Measurements from ENCODE around the gene ST7.
"Not testable (repeated sequence)": the region's sequence is repeated elsewhere in the genome, so short reads cannot be mapped to it uniquely, and the experiment has no call there.

Gene ST7

DNA sequence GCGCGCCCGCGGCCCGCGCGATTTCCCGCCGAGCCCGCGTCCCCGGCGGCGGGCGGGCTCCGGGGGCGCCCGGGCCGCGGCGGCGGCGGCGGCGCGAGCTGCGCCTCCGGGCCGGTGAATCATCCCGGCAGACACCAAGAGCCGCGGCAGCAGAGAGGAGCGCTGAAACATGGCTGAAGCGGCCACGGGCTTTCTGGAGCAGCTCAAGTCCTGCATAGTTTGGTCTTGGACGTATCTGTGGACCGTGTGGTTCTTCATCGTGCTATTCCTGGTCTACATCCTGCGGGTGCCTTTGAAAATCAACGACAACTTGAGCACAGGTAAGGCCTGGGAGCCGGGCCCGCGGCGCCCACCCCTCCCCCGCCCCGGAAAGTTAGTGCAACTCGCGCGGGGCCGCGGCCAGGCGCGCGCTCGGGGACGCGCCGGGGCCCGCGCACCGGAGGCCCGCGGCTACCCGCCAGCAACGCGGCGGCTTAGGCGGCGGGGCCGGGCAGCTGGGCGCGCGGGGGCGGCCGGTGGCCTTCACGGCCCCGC is at the start of gene ST7:
TSS of gene ST7 (plus strand) at position 130 of the 534 bp plus-strand sequence. CDS start at position 170, 40 bp downstream.
- DNase-seq (ENCODE audit: low spot score) = peak; percentile 76

- no peak for DNase-seq (ENCODE audit: low spot score)
Observed at GRCh38 chr7:116906391-116906790, 46.9 kb upstream of the ST7 start.

DNA sequence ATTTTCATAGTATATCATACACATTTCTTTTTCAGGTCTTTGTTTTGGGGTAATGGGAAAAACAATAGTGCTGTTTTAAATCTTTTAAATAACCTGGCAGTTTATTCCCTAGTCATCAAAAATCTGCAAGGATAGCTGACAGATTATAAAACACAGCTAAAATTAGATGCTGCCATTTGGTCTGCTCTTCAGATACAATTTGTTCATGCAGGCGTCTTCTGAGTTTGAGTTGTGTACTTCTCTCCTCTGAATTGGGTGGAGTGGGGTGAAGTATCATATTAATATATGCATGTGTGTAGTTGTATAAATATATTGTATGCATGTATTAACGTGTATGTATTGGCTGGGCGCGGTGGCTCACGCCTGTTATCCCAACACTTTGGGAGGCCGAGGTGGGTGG is 42.9 kb upstream of the ST7 start:
- no peak for DNase-seq (ENCODE audit: low spot score)

GRCh38 chr7:116911801-116912200 is 41.5 kb upstream of the ST7 start:
- DNase-seq (ENCODE audit: low spot score) = no peak

DNA sequence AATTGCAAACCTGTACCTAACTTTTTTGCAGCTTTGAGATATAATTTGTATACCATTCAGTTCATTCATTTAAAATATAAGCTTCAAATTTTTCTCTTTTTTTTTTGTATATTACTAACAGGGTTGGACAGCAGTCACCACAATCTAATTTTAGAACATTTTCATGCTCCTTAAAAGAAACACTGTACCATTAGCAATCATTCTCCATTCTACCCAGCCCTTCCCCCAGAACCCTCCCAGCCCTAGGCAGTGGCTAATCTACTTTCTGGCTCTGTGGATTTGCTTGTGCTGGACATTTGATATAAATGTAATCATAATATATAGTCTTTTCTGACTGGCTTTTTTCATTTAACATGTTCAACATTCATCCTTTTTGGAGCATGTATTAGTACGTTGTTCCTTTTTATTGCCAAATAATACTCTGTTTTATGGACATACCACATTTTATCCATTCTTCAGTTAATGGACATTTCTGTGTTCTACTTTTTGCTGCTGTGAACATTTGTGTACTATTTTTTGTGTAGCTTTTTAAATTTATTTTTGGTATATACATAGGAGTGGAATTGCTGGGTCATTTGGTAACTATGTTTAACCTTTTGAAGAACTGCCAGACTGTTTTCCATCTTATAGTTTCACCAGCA is 40.9 kb upstream of the ST7 start:
- DNase-seq (ENCODE audit: low spot score) = no peak

DNA sequence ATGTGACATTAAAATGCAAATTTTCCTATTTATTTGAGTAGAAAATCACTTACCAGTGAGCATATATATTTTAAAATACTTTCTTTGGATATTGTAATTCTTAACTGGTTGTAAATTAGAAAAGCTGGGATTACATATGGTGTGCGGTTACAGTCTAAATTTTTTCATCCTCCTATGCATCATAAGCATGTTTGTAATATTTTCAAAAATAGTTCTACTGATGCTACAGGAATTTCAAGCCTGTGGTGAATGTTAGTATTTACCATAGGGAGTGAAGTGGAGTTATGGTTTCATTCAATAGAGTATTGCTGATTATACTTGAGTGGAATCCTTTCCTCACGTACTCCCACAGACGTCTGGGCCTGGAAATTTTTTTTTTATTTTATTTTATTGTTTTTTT is 34.6 kb upstream of the ST7 start:
- no peak for DNase-seq (ENCODE audit: low spot score)

GRCh38 chr7:116920359-116920758 is 32.9 kb upstream of the ST7 start:
- DNase-seq (ENCODE audit: low spot score) = no peak

DNA sequence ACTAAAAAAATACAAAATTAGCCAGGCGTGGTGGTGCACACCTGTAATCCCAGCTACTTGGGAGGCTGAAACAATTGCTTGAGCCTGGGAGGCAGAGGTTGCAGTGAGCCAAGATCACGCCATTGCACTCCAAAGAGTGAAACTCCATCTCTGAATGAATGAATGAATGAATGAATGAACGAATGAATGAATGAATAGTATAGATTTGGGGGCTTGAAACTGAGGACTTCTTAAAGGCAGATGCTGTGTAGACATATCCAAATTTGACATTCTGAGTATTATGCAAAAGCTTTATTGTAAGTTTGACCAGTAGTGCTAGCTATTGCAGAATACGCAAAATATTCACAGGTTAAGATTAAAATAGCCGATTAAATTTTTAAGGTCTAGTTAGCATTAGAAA is 30.8 kb upstream of the ST7 start:
- no peak for DNase-seq (ENCODE audit: low spot score)

- DNase-seq (ENCODE audit: low spot score) = no peak
Observed at GRCh38 chr7:116924741-116925140, 28.6 kb upstream of the ST7 start.

DNA sequence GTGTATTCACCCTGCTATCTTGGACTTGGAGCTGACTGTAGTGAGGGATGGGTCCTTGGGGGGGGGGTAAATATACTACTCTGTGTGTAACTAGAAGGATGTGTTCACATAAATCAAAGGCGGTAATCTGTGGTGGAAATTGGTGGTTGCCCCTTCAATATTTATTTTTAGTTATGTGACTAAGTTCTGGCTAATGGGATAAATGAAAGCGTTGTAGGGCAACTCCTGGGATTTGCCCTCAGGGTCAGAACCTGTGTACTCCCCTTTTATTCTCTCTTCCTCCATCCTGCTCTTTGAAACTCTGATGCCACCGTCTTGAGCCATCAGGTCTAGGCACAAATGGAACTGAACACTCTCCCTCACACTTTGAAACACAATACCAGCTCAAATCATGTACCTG is 24.3 kb upstream of the ST7 start:
- no peak for DNase-seq (ENCODE audit: low spot score)

DNA sequence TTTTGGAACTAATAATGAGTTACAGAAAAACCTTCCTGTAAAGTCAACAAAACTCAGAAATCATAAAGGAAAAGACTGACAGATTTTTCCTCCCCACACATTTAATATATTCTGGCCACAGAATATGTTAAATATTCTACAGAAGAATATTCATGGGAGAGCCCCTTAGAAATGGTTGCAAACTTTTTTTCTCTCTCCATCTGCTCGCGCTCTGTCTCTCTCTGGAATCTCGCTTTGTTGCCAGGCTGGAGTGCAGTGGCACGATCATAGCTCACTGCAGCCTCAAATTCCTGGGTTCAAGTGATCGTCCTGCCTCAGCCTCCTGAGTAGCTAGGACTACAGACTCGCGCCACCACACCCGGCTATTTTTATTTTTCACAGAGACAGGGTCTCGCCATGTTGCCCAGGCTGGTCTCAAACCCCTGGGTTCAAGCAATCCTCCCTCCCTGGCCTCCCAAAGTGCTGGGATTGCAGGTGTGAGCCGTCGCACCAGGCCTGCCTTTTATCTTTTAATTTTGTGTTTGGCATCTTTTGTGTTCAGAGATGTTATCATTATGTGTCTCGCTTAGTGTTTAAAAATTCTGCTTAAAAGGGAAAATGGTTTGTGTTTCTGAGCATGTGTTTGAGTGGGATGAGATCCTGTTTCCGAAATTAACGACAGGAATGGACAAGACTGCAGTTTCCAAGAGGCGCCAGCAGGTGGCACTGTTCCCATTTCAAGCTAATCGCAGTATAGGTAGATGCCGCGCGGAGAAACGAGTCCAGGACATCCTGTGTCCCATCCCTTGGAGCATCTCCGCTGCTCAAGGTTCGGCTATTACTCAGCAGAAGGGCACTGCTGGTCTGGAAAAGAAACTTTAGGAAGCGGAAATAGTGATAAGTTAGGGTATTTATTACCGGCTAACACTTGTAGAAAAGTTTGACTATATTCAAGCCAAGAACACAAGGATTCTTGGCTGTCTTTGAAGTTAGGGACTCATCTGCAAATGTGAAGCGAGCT is 23.1 kb upstream of the ST7 start:
- peak; percentile 83 for DNase-seq (ENCODE audit: low spot score)

DNA sequence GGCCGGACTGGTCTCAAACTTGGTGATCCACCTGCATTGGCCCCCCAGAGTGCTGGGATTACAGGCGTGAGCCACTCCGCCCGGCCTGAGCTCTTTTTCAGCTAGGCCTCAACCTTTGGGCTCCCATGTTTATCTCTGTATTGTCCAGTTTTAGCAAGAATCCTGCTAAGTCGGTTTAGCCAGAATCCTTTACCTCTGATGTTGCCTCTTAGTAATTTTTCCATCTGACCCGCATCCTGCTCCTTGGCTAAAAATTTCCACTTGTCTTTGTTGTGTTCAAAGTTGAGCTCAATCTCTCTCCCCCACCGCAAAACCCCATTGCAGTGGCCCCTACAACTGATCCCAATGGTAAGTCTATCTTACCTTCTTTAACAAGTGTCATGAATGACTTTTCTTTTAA is 20.7 kb upstream of the ST7 start:
- no peak for DNase-seq (ENCODE audit: low spot score)

GRCh38 chr7:116933465-116933864 is 19.8 kb upstream of the ST7 start:
- DNase-seq (ENCODE audit: low spot score) = no peak

GRCh38 chr7:116934580-116934979 is 18.7 kb upstream of the ST7 start:
- DNase-seq (ENCODE audit: low spot score) = no peak

- not testable (repeated sequence) for DNase-seq (ENCODE audit: low spot score)
Observed at GRCh38 chr7:116936844-116937243, 16.5 kb upstream of the ST7 start.

- no peak for DNase-seq (ENCODE audit: low spot score)
Observed at GRCh38 chr7:116938678-116939077, 14.6 kb upstream of the ST7 start.

DNA sequence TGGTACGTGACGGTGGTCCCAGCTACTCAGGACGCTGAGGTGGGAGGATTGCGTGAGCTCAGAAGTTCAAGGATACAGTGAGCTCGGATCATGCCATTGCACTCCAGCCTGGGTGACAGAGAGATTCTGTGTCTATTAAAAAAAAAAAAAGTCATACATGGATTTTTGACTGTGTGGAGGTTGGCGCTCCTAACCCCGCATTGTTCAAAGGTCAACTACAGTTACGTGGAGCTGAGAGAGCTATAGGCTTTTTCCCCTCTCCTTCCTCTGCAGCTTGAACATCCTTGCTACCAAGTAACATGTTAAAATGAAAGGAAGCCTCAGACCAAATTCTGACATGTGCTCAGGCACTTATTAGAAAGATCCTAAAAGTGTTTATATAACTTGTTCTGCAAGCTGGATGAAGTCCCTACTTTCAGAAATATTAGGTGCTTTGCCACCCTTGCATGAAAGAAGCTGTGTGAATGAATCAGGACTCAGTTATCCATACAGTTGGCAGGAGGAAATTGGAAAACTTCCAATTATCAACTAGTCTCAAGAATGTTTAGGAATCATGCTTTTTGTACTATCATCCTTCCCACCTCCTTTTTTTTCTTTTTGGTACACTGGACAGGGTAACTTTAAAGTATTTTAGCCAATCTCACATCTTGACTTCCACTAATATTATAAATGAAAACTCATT is 12.5 kb upstream of the ST7 start:
- no peak for DNase-seq (ENCODE audit: low spot score)

DNA sequence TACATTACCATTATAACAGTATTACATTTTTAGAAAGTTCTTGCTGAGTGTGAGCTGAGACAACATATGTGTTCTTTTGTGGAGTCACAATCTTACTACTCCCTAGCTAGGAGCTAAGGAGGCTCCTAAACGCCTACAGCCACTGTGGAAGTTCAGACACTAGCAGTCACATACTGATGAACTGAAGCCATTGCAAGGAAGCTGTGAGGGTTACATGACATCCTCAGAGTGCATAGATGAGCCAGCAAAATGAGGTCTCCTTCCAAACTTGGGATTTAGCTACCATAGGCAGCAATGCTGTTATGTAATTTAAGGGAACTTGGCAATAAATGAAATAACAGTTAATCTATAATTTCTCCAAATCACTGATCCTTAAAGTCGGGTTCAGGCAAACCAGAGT is 10.8 kb upstream of the ST7 start:
- DNase-seq (ENCODE audit: low spot score) = no peak

DNA sequence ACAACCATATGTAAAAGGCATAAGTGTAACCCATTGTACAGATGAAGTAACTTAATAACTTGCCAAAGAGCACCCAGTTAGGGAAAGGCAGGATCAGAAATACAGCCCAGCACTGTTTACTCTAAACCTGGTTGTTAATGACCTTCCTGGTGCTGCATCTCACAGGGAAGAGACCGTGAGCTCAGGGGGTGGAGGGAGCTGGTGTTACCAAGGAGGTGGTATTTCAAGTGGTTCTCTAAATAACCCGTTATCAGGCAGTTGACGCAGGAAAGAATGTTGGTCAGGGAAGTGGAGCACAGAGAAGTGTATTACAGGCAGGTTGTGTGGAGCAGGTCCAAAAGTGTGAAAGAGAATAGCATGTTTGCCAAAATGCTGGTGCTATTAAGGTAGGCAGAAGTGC is 4.4 kb upstream of the ST7 start:
- no peak for DNase-seq (ENCODE audit: low spot score)

- DNase-seq (ENCODE audit: low spot score) = no peak
Observed at GRCh38 chr7:116949941-116950801, 3.1 kb upstream of the ST7 start.

GRCh38 chr7:116950889-116951351 is 2.4 kb upstream of the ST7 start:
- no peak for DNase-seq (ENCODE audit: low spot score)
